Measurements from ENCODE around the gene HDHD3.

Gene HDHD3

DNA sequence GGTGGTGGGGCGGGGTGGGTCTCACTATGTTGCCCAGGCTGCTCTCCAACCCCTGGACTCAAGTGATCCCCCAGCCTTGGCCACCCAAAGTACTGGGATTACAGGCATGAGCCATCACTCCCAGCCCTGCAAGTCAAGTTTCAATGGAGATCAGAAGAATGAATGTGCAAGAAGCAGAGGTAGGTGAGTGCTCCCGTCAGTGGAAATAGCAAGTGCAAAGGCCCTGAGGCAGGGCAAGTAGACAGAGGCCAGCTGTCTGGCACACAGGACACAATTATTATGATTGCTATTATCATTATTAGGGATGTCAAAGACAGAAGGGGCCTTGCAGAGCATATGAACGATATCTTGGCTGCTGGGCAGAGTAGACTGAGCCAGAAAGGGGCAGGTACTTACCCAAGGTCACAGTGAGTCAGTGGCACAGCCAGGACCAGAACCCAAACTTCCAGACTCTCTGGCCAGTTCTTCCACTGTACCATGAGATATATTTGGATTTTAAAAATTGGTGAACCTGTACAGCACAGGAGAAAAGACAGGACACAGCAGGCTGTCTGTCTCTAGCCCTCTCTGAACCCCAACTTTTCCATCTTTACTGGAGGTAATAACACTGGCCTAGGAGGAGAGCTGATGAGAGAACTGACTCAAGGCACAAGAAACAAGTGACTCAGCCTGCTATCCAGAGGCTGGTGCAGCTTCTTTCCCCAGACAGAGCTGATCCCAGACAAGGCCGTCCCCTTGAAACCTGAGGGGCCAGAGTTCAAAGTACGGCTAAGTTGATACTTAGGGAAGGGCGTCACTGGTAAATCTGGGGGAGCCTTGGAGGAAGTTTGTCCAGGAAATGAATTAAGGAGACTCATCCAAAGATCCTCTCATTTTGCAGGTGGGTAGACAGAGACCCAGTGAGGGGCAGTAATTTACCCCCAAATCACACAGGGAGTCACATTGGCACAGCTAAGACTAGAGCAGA is 1.4 kb downstream of the HDHD3 start:
- peak overlapping the region; percentile 4; the same call in 1 of the 2 replicates for H3K27ac ChIP-seq (ENCODE audit: low read length)
- H3F3A ChIP-seq (ENCODE audit: insufficient read depth, low read length): peaks cover 20% of the 10 kb centered on the region
- H3K27me3 ChIP-seq (replicated peaks; ENCODE audit: insufficient read depth, low read length): no peaks in the 10 kb centered on the region
- no peaks in the 10 kb centered on the region for H3K9me3 ChIP-seq (replicated peaks; ENCODE audit: insufficient read depth, low read length)
- DNase-seq: no peak
- peak overlapping the region; percentile 77 for H3K4me2 ChIP-seq (ENCODE audit: low read depth, low read length)
- H2AFZ ChIP-seq (ENCODE audit: low read length): no peak overlapping the region
- TF ChIP-seq EZH2 (optimal IDR thresholded peaks at IDR 0.05; ENCODE audit: low read depth, low read length) (no peak), EZH2phosphoT487 (IDR thresholded peaks at IDR 0.05; ENCODE audit: low read length) (no peak)
- TF ChIP-seq, protein P1, sequence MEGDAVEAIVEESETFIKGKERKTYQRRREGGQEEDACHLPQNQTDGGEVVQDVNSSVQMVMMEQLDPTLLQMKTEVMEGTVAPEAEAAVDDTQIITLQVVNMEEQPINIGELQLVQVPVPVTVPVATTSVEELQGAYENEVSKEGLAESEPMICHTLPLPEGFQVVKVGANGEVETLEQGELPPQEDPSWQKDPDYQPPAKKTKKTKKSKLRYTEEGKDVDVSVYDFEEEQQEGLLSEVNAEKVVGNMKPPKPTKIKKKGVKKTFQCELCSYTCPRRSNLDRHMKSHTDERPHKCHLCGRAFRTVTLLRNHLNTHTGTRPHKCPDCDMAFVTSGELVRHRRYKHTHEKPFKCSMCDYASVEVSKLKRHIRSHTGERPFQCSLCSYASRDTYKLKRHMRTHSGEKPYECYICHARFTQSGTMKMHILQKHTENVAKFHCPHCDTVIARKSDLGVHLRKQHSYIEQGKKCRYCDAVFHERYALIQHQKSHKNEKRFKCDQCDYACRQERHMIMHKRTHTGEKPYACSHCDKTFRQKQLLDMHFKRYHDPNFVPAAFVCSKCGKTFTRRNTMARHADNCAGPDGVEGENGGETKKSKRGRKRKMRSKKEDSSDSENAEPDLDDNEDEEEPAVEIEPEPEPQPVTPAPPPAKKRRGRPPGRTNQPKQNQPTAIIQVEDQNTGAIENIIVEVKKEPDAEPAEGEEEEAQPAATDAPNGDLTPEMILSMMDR (IDR thresholded peaks at IDR 0.05; ENCODE audit: low read length): no peak
- peaks cover 24% of the 10 kb centered on the region for H3K79me2 ChIP-seq (ENCODE audit: low read length)
- no peaks in the 10 kb centered on the region for H3K9me2 ChIP-seq (replicated peaks; ENCODE audit: insufficient read depth, low read length)
- peak overlapping the region; percentile 41; the same call in 1 of the 2 replicates for H3K9ac ChIP-seq (ENCODE audit: low read length)
- H3K4me1 ChIP-seq (ENCODE audit: low read length): peaks cover 15% of the 10 kb centered on the region
- H3K36me3 ChIP-seq (replicated peaks; ENCODE audit: insufficient read depth, low read length): no peaks in the 10 kb centered on the region
- no peaks in the 10 kb centered on the region for H4K20me1 ChIP-seq (ENCODE audit: insufficient read depth, low read length)
- H3K4me3 ChIP-seq (ENCODE audit: low read length): peak overlapping the region; percentile 49

- no peaks in the 10 kb centered on the region for H3K9me2 ChIP-seq (replicated peaks; ENCODE audit: insufficient read depth, low read length)
- peaks cover 20% of the 10 kb centered on the region for H3F3A ChIP-seq (ENCODE audit: insufficient read depth, low read length)
- H3K4me2 ChIP-seq (ENCODE audit: low read depth, low read length): peak overlapping the region; percentile 33; the same call in 1 of the 2 replicates
- TF ChIP-seq EZH2 (optimal IDR thresholded peaks at IDR 0.05; ENCODE audit: low read depth, low read length) (no peak), EZH2phosphoT487 (IDR thresholded peaks at IDR 0.05; ENCODE audit: low read length) (no peak)
- DNase-seq: no peak
- H3K4me1 ChIP-seq (ENCODE audit: low read length): peaks cover 15% of the 10 kb centered on the region
- no peaks in the 10 kb centered on the region for H4K20me1 ChIP-seq (ENCODE audit: insufficient read depth, low read length)
- H3K9me3 ChIP-seq (replicated peaks; ENCODE audit: insufficient read depth, low read length): no peaks in the 10 kb centered on the region
- H3K27me3 ChIP-seq (replicated peaks; ENCODE audit: insufficient read depth, low read length): no peaks in the 10 kb centered on the region
- H3K27ac ChIP-seq (ENCODE audit: low read length): peak overlapping the region; percentile 35; the same call in 1 of the 2 replicates
- H3K79me2 ChIP-seq (ENCODE audit: low read length): peaks cover 24% of the 10 kb centered on the region
- H3K4me3 ChIP-seq (ENCODE audit: low read length): no peak overlapping the region
- H3K9ac ChIP-seq (ENCODE audit: low read length): no peak overlapping the region
- H2AFZ ChIP-seq (ENCODE audit: low read length): no peak overlapping the region
- H3K36me3 ChIP-seq (replicated peaks; ENCODE audit: insufficient read depth, low read length): no peaks in the 10 kb centered on the region
These were observed 3.0 kb downstream of the HDHD3 start for GRCh38 chr9:113373676-113374392.

DNA sequence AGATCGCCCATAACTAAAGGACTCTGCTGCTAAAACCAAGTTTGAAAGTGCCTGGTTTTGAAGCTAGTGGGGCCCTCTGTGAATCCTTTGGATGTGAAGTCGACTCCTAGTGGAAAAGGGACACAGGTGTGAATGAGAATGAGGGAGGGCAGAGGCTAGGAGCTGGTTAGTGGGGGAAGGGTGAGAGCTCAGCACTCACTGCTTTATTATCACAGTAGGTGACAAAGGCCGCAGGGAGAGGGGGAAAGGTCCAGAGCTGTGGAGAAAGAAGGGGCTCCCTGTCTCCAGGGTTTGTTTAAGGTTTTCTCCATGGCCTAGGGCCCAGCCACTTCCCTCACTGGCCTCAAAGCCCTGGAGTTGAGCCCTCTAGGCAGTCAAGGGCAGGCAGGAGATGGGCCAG is 3.5 kb downstream of the HDHD3 start:
- peaks cover 24% of the 10 kb centered on the region for H3K79me2 ChIP-seq (ENCODE audit: low read length)
- H3K4me2 ChIP-seq (ENCODE audit: low read depth, low read length): peak overlapping the region; percentile 33; the same call in 1 of the 2 replicates
- H3K9me3 ChIP-seq (replicated peaks; ENCODE audit: insufficient read depth, low read length): no peaks in the 10 kb centered on the region
- H3K9ac ChIP-seq (ENCODE audit: low read length): no peak overlapping the region
- H2AFZ ChIP-seq (ENCODE audit: low read length): no peak overlapping the region
- no peaks in the 10 kb centered on the region for H4K20me1 ChIP-seq (ENCODE audit: insufficient read depth, low read length)
- no peak for DNase-seq
- no peaks in the 10 kb centered on the region for H3K9me2 ChIP-seq (replicated peaks; ENCODE audit: insufficient read depth, low read length)
- H3K36me3 ChIP-seq (replicated peaks; ENCODE audit: insufficient read depth, low read length): no peaks in the 10 kb centered on the region
- TF ChIP-seq, protein P1 (IDR thresholded peaks at IDR 0.05; ENCODE audit: low read length): no peak
- TF ChIP-seq EZH2 (optimal IDR thresholded peaks at IDR 0.05; ENCODE audit: low read depth, low read length): no peak
- TF ChIP-seq EZH2phosphoT487 (IDR thresholded peaks at IDR 0.05; ENCODE audit: low read length): no peak
- peaks cover 20% of the 10 kb centered on the region for H3F3A ChIP-seq (ENCODE audit: insufficient read depth, low read length)
- H3K27ac ChIP-seq (ENCODE audit: low read length): peak overlapping the region; percentile 35; the same call in 1 of the 2 replicates
- H3K4me1 ChIP-seq (ENCODE audit: low read length): peaks cover 15% of the 10 kb centered on the region
- H3K4me3 ChIP-seq (ENCODE audit: low read length): no peak overlapping the region
- H3K27me3 ChIP-seq (replicated peaks; ENCODE audit: insufficient read depth, low read length): no peaks in the 10 kb centered on the region

Data from MM.1S (cell line).